Activated naive CD4-positive, alpha-beta T cell treated with anti-CD3 and anti-CD28 coated beads, Interleukin-2, amount 50 U/mL, for 16 hours (primary cell): ENCODE results near the gene TRIM66.

Source experiments
- DNase-seq: peaks from one replicate; pipeline ENCODE4 v3.0.0-alpha.2; 2020

TRIM66 gene

DNA sequence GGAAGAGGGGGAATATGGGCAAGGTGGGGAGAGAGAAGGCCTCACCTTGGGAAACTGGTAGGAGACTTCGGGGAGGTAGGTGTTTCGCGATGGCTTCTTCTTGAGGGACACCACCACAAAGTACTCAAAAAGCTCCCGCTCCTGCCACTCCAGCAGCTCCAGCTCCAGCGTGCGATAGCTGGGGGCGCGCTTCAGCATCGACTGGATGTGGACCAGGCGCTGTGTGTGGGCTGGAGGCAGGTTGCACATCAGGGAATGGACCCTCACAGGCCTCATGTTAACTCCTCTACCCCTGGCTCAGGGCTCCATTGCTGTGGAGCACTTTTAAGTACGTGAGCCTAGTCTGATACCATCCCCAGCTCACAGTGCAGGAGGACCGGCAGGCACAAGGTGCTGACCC, 30.0 kb upstream of the TRIM66 start:
- no peak for DNase-seq

DNA sequence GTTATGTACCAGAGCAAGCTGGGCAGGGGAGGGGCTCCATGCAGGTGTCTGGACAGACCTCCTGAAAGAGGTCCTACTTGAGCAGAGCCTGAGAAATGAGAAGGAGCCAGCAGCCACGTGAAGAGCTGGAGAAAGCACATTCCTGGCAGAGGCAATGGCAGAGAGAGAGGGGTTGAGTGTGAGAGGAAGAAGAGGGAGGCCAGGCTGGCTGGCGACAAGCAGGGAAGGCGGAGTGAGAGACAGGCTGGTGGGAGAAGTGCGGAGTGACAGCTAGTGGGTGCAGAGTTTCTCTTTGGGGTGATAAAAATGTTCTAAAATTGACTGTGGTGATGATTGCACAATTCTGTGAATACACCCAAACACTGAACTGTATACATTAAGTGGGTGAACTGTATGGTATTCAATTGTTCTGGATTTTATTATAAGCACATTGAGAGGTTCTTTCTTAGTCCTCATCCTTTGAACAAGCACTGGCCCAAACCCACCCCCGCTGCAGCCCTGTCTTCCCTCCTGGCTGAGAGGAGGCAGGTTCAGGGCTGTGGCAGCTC, 29.5 kb upstream of the TRIM66 start:
- no peak for DNase-seq

DNA sequence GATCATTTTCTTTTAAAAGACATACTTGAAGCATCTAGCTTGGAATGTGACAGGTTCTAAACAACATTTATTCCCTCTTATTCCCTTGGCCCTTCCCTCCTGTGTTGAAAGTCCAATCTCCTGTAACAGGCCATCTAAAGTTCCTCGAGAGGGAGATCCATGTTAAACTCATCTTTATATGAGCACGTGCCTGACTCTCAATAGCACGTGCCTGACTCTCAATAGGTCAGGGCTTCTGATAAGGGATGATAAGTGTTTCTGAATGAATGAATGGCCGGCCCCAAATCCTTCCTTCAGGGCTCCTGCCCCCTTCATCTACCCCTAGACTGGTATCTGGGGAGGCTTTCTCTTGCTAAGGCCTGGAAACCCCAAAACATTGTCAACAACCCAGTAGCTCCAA, 27.3 kb upstream of the TRIM66 start:
- no peak for DNase-seq

DNA sequence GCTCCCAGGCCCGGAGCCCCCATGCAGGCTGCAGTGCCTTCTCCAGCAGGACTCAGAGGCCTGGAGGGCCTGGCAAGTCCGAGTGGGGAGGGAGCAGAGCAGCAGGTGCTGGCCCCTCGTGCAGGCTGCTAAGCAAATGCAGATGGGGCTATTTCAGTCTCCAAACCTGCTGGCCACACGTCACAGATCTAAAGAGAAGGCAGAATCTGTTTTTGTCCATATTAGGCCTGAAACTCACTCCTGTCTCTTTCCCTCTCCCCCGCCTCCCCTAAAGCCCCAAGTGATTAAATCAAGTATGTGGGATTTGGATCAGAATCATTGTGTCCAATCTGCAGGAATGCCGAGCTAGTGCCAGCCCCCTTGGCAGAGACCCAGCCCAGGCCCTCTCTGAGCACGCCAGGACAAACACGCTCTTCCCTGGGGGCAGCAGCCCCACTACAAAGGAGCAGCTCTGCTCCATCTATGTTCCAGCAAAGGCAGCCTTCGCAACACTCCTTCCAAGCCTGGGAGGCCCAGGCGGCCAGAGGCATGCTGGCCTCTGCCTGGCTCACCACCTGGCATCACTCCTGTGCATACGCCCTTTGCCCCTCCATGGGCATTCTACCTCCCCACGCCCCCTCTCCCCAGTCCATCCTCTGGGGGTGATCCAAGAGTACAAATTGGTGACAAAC, 26.7 kb upstream of the TRIM66 start:
- no peak for DNase-seq

DNA sequence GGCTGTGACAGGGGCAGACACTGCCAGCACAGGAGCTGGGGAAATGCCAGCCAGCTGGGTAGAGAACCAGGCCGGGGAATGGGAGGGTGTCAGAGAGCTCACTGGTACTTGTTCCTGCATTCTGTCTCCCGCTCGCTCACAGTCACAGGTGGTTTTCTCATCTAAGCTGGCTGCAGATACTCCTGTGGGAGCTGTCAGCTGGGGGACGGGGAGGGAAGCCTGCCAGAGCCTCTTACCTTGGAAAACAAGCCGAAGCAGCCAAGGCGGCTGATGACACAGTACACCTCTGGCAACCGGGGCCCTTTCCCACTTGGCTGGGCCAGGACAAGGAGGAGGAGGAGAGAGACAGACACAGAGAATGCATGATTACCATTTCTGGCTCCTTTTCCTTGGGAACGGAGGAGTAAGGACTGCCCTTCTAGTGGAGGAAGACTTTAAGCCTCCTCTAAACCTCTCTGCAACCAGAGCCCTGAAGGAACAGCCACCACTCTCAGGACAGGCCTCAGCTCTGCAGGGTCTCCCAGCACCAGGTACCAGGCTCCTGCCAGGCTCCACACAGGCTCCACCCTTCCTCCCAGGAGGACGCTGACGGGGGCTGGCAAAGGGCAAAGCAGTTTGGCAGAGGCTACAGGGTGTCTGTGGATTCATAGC, 25.2 kb upstream of the TRIM66 start:
- DNase-seq: no peak

DNA sequence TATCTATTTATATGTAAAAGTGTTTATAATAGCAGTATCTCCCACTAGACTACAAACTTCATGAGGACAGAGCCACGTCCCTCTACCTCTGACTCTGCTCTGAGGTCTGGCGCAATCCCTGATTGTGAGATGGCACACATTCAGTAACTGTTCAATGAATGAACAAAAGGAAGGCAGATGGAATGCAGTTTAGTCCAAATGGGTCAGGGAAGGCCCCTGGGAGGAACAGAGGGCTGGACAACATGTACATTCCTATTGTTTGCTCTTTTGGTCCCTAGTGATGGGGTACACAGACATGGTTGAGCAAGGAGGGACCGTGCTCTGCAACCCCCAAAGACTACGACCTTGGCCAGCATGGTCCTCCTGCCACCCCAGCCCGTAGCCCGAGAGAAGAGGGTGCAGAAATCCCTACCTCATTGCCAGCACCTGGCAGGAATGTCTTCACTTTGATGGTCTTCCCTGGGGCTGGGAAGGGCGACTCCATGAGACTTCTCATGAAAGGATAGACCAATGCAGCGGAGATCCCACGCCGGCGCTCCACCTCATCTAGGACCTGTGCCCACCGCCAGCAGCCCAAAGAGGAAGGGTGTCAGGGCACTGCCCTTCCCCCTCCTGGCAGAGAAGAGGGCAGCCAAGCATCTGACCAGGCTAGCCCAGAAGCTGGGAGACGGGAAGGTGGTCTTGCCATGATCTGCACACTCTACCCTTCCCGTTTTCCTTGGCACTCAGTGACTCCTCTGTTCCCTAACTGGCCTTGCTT, 24.4 kb upstream of the TRIM66 start:
- no peak for DNase-seq

DNA sequence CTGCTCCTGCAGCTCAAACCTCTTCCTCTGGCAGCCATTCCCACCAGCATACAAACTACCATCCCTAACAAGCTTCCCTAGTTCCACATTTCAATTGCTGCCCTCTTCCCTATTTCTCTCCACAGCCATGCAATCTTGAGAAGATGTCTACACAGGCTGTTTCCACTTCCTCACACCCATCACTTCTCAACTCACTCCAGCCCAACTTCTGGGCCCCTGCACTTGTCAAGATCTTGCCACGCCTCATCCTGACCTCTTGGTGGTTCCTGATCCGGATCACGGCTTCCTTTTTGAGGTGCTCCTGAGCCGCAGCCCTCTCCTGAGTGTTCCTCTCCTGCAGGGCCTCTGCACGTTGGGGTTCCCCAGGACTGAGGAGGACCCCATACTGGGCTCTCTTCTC, 22.7 kb upstream of the TRIM66 start:
- no peak for DNase-seq

DNA sequence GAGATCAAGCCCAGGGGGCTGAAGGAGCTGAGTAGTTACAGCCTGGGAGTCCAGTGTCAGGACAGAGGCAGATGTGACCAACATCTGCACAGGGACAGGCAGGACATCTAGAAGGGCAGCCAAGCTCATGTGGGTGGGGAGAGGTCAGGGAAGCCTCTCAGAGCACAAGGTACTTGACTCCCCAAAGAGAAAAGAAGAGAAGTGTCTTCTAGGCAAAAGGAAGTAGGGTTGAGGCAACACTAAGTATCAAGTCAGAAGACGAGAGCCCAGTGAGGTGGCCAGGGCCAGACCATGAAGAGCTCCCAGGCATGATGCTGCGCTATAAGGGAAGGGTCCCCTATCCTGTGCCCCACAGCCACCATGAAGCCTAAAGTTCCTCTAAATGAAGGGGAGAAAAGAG, 21.7 kb upstream of the TRIM66 start:
- DNase-seq: no peak

DNA sequence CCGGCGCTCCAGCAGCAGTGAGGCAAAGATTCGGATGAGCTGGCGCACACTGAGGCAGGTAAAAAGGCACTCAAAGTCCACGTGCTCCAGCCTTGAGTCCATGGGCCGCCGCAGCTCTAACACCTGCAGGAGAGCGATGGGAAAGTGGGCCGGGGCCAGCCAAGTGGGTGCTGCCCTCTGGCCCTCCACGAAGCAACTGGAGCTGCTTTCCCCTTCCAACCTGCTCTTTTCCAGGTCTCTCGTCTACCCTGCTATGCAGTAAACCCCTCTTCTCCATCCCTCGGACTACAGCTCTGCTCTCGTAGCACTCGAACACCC, 20.1 kb upstream of the TRIM66 start:
- no peak for DNase-seq

DNA sequence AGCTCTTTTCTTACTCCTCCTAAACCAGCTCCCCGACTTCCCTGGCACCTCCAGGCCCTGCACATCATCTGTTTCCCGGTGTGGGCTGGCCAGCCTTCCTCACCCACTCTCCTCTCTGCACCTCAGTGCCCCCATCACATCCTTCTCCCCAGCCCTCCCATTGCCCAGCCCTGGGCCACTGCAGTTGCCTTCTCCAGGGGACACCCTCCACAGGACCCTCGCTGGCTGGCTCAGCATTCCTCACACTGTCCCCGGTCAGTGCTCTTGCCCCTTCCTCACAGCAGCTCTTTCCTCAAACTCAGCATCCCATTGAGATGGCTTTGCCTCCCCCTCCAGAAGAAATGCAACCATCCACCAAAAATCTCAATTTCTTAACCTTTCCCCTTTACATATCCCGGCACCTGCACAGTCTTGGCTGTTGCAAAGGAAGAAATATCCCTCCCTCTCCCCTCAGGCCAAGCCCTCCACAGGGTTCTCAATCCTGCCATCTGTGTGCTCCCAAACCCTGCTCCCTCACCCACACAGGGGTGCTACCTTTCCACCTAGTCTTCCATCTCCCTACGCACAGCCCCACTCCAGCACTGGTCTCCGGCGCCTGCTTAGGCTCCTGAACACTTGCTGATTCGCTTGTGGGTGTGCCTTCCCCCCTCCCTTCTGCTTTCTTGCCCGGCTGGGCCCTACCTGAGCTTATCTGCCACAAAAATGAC, 19.6 kb upstream of the TRIM66 start:
- DNase-seq: no peak

DNA sequence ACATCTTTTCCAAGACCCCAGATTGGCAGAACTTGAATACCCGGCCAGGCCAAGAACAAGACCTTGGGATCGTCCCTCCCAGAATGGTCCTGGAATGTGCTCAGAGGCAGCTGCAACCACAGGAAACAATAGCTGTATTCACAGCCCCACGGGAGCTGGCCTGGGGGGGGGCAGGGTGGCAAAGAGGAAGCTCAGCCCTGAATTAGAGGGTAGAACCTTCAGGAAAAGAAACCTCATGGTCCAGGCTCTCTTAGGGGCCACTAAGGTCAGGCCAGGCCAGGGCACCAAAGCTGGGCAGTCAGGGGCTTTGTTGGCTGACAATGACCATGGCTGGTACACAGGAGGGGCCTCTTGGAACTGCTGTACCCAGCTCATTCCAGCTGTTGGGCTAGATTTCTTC, 17.4 kb upstream of the TRIM66 start:
- no peak for DNase-seq

DNA sequence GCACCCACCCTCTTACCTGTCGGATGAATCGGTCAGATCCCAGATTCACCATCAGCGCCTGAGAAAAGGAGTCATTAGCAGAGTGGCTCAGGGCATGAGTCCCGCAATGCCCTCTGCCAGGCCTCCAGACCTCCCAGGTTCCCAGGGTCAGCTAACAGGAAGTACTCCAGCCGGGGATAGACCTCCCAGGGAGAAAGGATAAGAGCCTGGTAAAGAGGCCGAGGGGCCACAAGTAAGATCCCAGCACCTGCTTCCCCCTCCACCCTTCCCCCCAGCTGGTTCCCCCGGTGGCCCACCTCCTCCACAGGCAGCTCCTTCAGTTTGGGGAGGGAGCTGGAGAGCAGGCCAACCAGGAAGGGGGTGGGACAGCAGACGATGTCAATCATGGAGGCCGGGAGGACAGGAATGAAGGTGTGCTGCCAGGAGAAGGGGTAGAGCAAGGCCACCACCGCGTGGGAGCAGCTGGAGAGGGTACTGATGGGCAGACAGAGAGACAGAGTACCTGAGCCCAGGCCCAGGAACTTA, 16.5 kb upstream of the TRIM66 start:
- no peak for DNase-seq

DNA sequence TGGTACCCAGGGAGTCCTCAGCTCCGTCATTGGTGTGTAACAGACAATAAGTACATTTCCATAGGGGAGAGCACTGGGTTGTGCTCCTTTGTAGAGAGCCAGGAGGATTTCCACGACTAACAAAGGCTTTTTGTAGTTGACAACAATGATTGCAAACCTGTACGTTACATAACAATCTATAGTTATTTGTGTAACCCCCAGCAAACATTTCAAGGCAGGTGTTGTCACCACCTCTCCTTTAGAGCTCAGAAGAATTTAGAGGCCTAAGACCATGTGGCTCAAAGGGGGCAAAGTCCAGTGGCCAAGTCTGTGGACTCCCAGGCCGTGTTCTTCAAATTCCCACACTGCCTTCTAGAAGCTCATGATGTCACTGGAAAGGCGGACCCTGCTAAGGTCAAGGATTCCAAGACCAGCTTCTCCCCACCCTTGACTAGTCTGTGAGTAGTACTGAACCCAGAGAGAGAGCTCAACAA, 15.9 kb upstream of the TRIM66 start:
- DNase-seq: no peak

DNA sequence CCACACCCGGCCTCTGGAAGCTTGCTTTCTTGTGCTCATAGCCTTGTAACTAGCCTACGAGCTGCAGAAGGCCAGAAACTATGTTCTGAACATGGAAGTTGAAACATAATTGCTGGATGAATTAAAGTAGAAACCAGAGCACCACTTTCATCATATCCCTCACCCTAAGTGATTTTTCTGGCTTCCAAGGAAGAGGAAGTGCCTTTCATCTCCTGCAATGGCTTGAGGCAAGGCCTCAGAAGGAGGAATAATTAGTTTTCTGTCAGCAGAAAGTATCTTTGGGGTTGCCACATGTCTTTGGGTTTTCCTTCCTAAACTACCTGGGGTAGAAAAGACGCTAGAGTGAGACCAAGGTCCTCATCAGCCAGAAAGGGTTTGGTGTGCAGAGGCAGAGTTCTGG, 14.6 kb upstream of the TRIM66 start:
- no peak for DNase-seq

DNA sequence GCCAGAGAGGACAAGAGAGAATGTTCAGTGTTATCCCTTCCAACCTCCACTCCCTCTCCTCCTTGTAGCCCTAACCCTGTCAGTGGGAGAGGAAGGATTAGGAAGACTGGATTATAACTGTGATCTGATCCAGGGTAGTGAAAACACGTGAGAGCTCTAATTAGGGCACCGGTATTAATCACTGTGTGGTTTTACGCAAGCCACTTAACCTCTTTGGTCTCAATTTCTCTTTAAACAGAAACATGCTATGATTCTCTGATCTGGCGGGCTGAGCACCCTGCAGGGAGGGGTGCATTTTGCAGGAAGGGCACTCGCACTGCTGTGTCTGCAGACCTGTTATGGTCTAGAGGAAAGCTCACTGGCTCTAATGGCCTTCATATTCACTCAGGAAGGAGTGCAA, 11.7 kb upstream of the TRIM66 start:
- no peak for DNase-seq

DNA sequence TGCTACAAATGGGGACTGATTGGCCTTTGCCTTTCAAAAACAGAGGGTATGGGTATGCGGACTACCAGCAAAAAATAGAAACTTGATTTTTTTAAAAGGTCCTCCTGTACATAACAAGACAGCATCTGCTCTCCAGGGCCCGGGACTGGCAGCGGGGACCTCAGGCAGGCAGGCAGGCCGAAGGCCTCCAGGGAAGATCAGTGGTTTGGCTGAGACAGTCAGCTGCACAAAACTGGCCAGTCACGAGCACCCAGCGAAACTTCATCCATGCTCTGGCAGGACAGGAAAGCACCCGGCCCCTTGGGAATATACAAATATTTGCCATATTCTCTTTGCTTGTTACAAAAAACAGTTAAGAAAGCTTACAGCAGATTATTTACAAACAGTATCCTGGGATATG, 11.1 kb upstream of the TRIM66 start:
- no peak for DNase-seq

DNA sequence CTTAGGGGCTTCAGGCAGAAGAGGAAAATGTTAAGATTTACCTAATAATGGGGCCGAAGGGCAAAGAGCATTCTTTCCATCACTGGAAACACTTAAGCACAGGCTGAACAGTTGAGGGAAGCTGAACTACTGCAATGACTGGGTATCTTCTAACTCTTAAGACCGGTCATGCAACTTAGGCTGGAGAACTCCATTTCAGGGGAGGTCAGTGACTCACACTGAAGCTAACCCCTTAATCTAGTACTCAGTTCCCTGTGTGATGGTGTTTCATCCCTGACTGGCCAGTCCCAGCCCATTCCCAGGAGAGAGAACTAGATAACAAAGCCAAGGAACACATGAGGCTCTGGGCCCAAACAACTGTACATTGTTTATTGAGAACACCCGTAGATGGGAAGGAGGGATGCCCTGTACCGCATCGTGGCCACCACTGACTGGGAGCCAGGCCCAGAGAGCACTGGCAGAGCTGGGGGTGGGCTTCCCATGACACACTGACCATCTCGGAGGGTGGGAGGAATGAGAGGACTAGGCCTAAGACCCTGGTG, 10.6 kb upstream of the TRIM66 start:
- no peak for DNase-seq

DNA sequence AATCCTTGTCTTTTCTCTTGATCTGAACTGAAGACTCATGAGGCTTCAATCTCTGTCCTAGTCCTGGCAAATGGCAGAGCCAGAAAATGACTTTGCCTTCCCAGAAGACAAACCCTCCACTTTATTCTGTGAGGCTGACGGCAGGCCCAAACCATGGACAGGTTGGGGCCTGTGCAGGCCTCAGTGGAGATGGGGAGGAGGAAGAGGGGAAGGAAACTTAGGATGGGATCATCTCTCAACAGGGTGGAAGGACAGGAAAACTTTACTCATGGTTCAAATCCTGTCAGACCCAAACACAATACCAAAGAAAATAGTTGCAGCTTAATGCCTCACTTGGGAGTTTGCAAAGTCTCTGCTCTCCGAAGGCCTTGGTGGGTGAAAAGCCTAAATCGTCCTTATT, 10.0 kb upstream of the TRIM66 start:
- no peak for DNase-seq

DNA sequence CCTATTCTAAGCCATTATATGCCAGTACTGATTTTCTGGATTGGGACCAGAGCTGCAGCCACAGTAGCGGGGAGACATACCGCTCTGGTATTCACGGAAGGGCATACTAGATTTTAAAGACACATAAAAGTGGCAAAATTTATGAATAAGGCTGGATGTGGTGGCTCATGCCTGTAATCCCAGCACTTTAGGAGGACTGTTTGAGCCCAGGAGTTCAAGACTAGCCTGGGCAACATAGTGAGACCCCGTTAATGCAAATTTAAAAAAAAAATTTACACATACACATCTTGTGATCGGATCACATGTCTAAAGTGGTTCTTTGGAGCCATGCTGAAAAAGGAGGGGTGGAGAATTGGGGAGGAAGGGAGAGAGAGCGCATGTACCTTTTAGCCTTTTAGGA, 9.1 kb upstream of the TRIM66 start:
- DNase-seq: no peak

DNA sequence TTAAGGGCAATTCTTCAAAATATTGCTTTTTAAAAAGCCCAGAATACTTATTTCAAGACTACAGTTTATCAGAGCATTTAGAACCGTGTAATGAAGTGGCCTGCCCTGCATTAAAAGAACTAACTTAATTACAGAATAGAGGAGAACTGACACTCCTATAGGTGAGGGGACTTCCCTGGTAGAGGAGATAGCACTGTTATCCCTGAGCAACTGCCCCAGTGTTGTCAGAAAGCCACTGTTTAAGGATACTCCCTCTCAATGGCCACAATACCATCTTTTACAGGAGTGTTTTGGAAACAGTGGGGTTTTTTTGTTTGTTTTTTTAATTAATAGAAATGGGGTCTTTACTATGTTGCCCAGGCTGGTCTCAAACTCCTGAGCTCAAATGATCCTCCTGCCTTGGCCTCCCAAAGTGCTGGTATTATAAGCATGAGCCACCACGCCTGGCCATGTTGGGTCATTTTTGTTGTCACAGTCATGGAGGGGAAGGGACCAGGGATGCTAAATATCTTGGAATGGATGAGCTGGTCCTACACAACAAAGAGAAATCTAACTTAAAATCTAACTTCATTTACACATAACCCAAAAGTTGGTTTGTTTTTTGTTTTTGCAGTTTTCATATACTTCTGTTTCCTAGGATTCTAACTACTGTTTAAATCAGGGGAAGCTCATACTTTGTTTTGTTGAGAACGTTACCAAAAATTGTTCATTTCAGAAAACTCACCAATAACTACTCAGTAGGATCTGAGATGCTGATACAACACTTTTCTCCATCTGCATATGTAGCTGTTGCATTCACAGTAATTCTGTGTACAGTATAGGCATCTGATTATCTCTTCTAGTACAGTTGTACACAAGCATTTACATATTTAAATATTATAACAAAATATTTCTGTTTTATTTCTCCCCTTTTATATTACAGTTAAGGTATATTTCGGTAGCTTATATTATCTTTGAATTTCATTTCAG, 8.2 kb upstream of the TRIM66 start:
- no peak for DNase-seq

DNA sequence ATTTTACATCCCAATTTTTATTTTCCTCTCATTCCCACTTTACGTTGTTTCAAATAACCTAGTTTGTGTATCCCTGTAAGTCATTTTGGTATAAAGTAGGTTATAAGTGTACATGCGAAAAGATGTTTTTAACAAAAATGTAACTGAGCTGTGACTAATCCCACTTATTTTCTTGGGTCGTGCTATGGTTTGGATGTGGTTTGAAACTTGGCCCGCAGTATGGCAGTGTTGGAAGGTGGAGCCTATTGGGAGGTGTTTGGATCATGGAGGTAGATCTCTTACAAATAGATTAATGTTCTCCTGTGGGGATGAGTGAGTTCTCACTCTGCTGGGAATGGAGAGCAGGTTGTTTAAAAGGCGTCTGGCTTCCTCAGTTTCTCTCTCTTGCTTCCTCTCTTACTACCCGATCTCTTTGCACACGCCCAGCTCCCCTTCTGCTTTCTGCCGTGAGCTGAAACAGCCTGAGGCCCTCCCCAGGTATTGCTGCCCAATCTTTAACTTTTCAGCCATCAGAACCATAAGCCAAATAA, 7.3 kb upstream of the TRIM66 start:
- no peak for DNase-seq
